Globus pallidus (tissue), 1 donor: ENCODE measurements around the gene FAM241A.

Source experiments
- DNase-seq: peaks from one replicate; pipeline ENCODE4 v3.0.0-alpha.2; 2015; ENCODE audit warnings: low spot score

Gene FAM241A

DNA sequence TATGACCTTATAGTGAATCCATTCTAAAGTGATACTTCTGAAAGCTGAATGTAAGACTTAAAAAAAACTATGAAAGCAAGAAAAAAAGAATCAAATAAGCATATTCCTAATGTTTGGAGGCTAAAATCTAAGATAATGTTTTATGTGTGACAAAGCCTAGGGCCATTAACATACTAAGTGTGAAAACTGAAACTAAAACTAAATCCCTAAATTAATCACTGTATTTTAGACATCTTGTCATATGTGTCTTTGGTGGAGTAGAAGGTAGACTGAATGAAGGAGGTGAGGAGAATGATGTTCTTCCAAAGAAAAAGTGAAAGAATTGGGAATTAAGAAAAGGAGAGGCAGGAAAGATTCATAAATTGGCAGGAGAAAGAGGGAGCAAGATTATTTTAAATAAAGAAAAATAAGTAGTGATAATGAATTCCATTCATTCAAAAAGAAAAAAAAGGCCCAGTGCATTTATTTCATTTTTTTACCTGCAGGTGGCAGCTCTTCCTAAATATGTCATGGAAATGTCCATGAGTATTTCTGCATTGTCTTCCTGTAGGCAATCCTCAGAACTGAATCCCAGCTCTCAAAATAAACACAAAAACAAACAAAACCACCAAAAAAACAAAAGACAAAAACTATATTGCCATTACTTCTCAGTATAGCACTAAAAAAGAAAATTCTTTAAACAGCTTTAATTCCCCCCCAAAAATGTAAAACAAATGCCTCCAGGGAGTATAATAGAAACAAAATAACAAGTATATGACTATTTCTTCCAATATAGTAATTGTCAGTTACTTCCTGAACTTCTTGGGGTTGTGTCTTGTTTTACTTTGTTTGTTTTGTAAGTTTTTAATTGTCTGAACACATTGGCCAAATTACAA, 69.4 kb downstream of the FAM241A start:
- no peak for DNase-seq

DNA sequence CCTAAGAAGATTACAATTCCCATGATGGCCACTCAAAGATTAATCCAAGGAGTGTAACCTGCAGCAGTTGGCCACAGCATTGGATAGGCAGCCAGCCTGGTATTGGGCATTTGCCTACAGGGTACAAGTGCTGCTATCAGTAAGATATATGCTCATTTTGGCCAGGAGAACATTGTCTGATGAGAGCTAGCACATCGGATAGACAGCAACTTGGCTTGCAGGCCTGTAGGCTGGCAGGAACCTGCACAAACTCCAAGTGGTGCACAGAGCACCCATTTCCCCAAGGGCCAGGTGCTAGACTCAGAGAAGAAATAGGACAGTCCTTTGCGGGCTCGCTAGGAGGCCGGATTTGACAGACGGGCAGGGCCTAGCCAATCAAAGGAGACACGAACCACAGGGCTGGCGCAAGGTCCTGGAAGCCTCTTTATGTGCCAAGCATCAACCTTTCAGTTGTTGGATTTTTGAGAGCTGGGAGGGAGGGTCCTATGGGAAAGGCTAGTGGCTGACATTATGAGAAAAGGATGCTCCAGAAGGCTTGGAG, 74.6 kb downstream of the FAM241A start:
- DNase-seq: no peak

DNA sequence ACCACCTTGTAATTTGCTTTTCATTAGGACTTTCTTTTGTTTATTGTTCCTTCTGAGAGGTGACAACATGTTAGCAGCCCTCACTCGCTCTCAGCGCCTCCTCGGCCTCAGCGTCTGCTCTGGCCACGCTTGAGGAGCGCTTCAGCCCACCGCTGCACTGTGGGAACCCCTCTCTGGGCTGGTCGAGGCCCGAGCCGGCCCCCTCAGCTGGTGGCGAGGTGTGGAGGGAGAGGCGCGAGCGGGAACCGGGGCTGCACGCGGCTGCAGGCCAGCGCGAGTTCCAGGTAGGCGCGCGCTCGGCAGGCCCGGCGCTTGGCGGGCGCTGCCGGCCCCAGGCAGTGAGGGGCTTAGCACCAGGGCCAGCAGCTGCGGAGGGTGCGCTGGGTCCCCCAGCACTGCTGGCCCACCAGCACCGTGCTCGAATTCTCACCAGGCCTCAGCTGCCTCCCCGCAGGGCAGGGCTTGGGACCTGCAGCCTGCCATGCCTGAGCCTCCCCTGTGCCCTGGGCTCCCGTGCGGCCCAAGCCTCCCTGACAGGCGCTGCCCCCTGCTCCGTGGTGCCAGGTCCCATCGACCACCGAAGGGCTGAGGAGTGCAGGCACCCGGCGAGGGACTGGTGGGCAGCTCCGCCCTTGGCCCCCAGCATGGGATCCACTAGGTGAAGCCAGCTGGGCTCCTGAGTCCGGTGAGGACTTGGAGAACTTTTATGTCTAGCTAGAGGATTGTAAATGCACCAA, 77.1 kb downstream of the FAM241A start:
- no peak for DNase-seq

DNA sequence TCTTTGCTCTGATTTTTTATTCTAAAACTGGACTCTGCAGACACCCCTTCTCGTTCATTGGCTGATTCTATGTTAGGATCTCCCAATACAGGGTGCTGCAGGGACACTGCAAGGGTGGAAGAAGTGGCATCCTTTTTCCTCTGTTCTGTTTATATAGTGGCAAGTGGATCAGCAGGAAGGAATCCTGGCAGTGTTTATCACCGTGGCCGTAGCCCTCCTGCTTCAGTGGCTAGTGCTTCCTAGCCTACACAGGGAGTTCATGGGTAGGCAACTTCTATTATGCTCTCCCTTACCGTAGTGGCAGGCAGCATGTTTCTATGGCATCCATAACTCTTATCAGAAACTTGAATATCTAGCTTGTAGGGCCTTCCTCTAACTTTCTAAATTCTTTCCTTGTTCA, 79.9 kb downstream of the FAM241A start:
- no peak for DNase-seq

DNA sequence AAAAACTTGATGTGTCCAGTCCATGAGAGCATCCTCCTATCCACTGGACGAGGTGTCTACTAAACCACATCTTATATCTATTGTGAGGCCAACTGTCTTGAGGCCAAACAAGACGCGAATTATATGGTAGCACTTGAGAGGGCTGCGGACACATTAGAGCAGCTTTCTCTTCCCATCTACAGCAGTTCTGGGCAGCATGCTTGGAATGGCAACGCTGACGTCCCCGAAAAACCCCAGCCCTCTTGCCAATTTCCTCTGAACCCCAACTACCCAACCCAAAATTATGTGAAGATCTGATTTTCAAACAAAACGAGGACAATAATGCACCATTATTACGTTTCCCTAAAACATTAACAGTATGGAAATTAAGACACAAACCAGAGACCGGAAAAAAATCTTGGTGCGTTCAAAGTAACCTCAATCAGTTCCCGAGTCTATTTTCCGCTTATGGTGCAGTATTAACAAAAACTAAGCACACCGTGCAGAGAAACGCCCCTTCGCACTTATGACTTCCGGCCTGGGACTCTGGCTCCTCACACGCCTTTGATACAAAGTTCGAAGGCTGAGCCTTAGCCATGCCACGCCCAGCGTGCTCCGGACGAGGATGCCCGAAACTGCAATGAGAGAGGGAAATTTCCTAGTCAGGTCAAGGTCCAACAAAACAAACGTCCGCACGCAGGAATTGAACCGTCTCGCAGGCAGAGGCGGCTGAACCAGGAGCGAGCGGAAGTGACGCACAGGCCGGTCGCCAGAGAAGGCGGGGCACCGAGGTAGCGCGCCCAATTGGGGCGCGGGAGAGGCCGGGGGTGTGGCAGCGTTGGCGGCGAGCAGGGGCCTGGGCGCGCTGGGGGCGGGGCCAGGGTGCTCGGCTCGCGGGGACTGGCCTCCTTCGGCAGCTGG, 85.9 kb downstream of the FAM241A start:
- DNase-seq: peak; percentile 97

DNA sequence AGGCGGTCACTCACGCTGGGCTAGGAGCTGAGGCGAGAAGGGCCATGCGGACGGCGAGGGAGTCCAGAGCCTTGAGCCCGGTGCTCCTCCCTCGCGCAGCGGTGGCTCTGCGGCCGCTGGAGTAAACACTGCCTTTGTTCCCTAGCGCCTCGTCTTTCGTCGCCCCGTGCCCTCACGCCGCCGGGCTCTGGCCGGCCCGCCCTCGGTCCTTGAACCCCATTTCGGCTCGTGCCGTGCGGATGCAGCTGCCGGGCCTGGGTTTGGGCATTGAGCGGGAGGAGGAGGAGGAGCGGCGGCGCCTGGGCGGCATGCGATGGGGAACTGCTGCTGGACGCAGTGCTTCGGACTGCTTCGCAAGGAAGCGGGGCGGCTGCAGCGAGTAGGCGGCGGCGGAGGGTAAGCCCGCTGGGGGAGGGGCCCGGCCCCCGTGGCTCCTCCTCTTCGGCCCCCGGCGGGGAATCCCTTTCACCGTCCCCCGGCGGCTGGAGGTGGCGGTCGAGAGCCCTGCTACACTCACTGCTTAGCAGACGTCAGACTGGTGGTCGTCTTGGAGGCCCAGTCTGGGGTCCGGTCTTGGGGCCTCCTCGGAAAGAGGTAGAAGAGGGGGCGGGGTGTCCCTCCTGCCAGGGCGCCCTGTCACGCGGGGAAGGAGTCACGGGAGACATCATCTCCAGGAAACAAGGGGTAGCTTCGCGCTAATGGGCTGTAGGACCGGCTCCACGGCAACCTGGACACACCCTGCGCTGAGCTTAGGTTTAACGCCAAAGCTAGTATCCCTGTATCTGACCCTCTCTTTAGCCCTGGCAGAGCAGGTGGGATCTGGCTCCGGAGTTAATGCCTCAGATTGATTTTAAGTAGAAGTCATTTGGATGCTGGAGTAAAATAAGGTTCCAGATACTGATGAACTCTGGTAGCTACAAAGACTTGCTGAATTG, 86.8 kb downstream of the FAM241A start, which contains the start of gene AP1AR:
Gene AP1AR, plus strand, starts transcription at position 9 of the 935 bp plus-strand sequence. Its CDS starts 305 bp downstream, at position 314.
- DNase-seq: peak; percentile 79

DNA sequence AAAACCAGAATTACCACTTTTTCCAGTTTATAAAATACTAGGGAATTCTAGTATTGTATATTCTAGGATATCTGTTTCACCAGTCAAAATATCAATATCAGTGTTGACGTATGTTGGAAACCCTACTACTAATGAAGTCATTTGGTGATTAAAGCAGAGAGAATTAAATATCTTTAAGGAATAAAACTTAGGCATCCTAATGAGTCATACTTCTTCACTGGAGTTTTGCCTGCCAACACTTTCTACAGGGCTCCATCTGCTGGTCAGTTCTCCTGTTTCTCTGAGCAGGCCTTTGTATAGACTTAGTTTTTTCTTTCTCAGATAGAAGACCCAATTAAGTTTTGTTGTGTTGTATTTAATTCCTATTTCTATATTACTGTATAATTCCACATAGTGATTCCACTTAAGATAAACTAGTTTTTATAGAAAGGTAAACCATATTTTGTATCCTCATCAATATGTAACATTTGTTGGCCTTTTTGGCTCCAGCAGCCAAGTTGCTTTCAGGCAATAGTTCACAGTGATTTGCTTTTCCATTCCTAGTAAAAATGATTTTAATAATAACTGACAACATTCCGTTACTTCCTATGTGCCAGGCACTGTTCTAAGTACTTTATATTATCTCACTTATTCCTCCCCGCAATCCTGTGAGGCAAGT, 89.8 kb downstream of the FAM241A start:
- peak; percentile 75 for DNase-seq

DNA sequence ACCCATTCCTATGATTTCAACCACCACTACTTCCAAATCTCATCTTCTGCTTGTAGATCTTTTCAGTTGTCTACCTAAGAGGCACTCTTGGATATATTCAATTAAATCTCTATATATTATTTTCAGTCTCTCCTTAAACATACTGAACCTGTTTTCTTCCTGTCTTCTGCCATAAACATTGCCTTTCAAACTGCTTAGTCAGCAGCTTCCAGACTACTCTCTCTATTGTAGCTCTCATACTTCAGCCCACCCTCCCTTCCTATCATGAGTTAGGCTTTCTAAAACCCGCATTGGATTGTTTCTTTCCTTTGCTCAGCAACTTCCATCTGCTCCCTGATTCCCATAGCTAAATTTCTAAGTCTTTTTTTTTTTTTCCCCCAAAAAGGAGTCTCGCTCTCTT, 90.8 kb downstream of the FAM241A start:
- no peak for DNase-seq

DNA sequence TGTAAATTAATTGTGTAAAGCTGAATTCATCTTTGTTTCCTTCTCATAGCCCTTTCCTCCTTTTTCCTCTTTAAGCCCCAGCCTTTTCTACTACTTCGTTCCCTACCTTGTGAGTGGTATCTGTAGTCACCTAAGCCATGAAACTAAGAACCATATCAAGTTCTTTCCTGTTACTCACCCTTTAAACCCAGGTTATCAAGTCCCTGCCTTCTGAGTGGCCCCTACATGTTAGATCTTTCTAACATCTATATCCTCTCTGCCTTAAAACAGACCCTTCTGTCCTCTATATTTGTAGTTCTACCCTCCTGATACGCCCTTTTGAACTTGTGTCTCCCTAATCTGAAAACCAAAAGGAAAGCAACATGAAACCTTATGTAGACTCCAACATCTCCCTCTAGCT, 93.6 kb downstream of the FAM241A start:
- no peak for DNase-seq
